GM21515 (cell line): ENCODE measurements around the gene C1QTNF9.
"Not testable (repeated sequence)": the region's sequence is repeated elsewhere in the genome, so short reads cannot be mapped to it uniquely, and the experiment has no call there.

Source experiments
- ATAC-seq: cut with Tn5 transposase; IDR thresholded peaks from one replicate; pipeline ENCODE4 v1.9.1; 2021; ENCODE audit not compliant: unreplicated experiment

Gene C1QTNF9

GRCh38 chr13:24319641-24320040 lies 10.3 kb downstream of the C1QTNF9 start:
- ATAC-seq, result not testable (repeated sequence)

GRCh38 chr13:24321416-24321815 lies 12.0 kb downstream of the C1QTNF9 start:
- ATAC-seq, result not testable (repeated sequence)

GRCh38 chr13:24322470-24322869 lies 13.1 kb downstream of the C1QTNF9 start:
- ATAC-seq, result not testable (repeated sequence)

- ATAC-seq, result no peak
Measured at GRCh38 chr13:24323036-24323738, 13.8 kb downstream of the C1QTNF9 start.

- no peak for ATAC-seq
Measured at GRCh38 chr13:24323739-24324075, 14.3 kb downstream of the C1QTNF9 start.

- not testable (repeated sequence) for ATAC-seq
Measured at GRCh38 chr13:24327598-24327997, 18.2 kb downstream of the C1QTNF9 start.

GRCh38 chr13:24328145-24328544 lies 18.8 kb downstream of the C1QTNF9 start:
- no peak for ATAC-seq

- ATAC-seq, result no peak
Measured at GRCh38 chr13:24338721-24339120, 29.3 kb downstream of the C1QTNF9 start.

- no peak for ATAC-seq
Measured at GRCh38 chr13:24339937-24340607, 30.7 kb downstream of the C1QTNF9 start.

- ATAC-seq, result no peak
Measured at GRCh38 chr13:24340608-24340955, 31.2 kb downstream of the C1QTNF9 start.

GRCh38 chr13:24341439-24341838 lies 32.1 kb downstream of the C1QTNF9 start:
- no peak for ATAC-seq

GRCh38 chr13:24348385-24348784 lies 39.0 kb downstream of the C1QTNF9 start:
- no peak for ATAC-seq

GRCh38 chr13:24348797-24349515 lies 39.6 kb downstream of the C1QTNF9 start:
- no peak for ATAC-seq

GRCh38 chr13:24349778-24350664 lies 40.6 kb downstream of the C1QTNF9 start:
- not testable (repeated sequence) for ATAC-seq

- ATAC-seq, result no peak
Measured at GRCh38 chr13:24351423-24351822, 42.0 kb downstream of the C1QTNF9 start.

GRCh38 chr13:24353736-24354135 lies 44.4 kb downstream of the C1QTNF9 start:
- no peak for ATAC-seq

GRCh38 chr13:24355103-24355502 lies 45.7 kb downstream of the C1QTNF9 start:
- no peak for ATAC-seq

GRCh38 chr13:24356270-24356669 lies 46.9 kb downstream of the C1QTNF9 start:
- no peak for ATAC-seq

- ATAC-seq, result no peak
Measured at GRCh38 chr13:24356837-24357236, 47.5 kb downstream of the C1QTNF9 start.

GRCh38 chr13:24357756-24358155 lies 48.4 kb downstream of the C1QTNF9 start:
- ATAC-seq, result no peak

- ATAC-seq, result not testable (repeated sequence)
Measured at GRCh38 chr13:24358836-24359235, 49.5 kb downstream of the C1QTNF9 start.
